GM13976 (cell line): ENCODE measurements around the gene NEMP1.
"Not testable (repeated sequence)": the region's sequence is repeated elsewhere in the genome, so short reads cannot be mapped to it uniquely, and the experiment has no call there.

Experiments
- DNase-seq: peaks from one replicate; pipeline ENCODE4 v3.0.0; 2012; ENCODE audit warnings: low spot score
- in situ Hi-C: fragments of 300-500 bp; cut with MboI; formaldehyde crosslinking; loops from one replicate; pipeline ENCODE4 v1.12.0; 2022; ENCODE audit warnings: low sequenced_read_pairs, mixed read lengths, inconsistent platforms; ENCODE audit not compliant: unreplicated experiment
- TF ChIP-seq, protein P1 (sequence below): IDR thresholded peaks from 2 replicates; pipeline ENCODE4 v1.5.1; 2012; ENCODE audit warnings: borderline replicate concordance, mild to moderate bottlenecking; ENCODE audit not compliant: insufficient read depth; ENCODE audit errors: extremely low read depth, missing control alignments, control extremely low read depth

NEMP1 gene

GRCh38 chr12:57027011-57027804 lies 51.4 kb downstream of the NEMP1 start:
- TF ChIP-seq, protein P1, sequence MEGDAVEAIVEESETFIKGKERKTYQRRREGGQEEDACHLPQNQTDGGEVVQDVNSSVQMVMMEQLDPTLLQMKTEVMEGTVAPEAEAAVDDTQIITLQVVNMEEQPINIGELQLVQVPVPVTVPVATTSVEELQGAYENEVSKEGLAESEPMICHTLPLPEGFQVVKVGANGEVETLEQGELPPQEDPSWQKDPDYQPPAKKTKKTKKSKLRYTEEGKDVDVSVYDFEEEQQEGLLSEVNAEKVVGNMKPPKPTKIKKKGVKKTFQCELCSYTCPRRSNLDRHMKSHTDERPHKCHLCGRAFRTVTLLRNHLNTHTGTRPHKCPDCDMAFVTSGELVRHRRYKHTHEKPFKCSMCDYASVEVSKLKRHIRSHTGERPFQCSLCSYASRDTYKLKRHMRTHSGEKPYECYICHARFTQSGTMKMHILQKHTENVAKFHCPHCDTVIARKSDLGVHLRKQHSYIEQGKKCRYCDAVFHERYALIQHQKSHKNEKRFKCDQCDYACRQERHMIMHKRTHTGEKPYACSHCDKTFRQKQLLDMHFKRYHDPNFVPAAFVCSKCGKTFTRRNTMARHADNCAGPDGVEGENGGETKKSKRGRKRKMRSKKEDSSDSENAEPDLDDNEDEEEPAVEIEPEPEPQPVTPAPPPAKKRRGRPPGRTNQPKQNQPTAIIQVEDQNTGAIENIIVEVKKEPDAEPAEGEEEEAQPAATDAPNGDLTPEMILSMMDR = no peak
- DNase-seq = no peak
- in situ Hi-C loops = no loop called here

DNA sequence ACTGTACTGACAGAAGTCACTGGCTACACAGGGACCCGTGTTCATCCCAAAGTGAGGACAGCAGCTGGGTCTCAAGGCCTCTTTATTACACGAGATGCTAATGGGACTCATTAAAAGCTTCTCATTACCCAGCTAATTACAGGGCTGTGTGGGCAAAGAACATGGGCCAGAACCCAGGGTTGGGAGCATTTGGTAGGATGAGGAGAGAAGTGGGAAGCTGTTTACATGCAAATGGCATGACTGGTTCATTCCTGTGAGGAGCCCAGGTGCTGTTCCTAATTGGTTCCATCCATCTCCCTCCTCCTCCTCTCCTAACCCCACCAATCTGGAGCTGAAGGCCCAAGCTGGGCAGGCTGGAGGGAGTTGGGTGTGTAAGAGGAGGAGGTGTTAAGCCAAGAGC lies 53.4 kb downstream of the NEMP1 start:
- no peak for DNase-seq
- TF ChIP-seq, protein P1 = no peak
- in situ Hi-C loops = no loop called here

DNA sequence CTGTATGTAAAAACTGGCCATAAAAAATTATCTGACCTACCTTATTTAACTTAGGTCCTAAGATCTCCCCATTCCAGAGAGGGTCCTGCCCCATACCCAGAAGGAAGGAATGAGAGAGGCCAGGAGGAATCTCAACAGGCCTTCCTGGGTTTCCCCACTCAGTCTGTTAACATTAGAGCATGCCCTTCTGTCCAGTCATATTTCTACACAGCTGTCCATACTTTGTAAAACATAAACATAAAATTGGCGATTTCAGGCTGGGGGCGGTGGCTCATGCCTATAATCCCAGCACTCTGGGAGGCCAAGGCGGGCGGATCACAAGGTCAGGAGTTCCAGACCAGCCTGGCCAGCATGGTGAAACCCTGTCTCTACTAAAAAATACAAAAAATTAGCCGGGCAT lies 56.3 kb downstream of the NEMP1 start:
- DNase-seq, in situ Hi-C loops: not testable (repeated sequence)

GRCh38 chr12:57019983-57020719 lies 58.4 kb downstream of the NEMP1 start:
- no peak for DNase-seq
- TF ChIP-seq, protein P1 = no peak
- in situ Hi-C loops = loop anchor here (10.0 kb wide), 1 partner anchor 45 kb away; no protein-coding TSS in a partner anchor

- DNase-seq = no peak
- in situ Hi-C loops = loop anchor here (10.0 kb wide), 1 partner anchor 46 kb away; no protein-coding TSS in a partner anchor
- TF ChIP-seq, protein P1 = no peak
Observed at GRCh38 chr12:57018906-57019305, 59.7 kb downstream of the NEMP1 start.

DNA sequence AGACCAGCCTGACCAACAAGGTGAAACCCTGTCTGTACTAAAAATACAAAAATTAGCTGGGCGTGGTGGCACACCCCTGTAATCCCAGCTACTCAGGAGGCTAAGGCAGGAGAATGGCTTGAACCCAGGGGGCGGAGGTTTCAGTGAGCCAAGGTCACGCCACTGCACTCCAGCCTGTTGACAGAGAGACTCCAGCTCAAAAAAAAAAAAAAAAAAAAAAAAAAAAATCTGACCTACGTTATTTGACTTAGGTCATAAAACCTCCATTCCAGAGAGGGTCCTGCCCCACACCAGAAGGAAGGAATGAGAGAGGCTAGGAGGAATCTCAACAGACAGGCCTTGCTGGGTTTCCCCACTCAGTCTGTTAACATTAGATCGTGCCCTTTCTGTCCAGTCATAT lies 60.2 kb downstream of the NEMP1 start:
- in situ Hi-C loops = loop anchor here (10.0 kb wide), 1 partner anchor 46 kb away; no protein-coding TSS in a partner anchor

GRCh38 chr12:57016348-57016747 lies 62.2 kb downstream of the NEMP1 start, which contains the start of gene TAC3:
TAC3 (minus strand) TSS chr12:57016529; CDS start chr12:57015797, 732 bp downstream.
- in situ Hi-C loops = loop anchor here (10.0 kb wide), 1 partner anchor 48 kb away; no protein-coding TSS in a partner anchor
- DNase-seq = no peak
- TF ChIP-seq, protein P1 = no peak

More for the DNA sequence above, 60.2 kb downstream of the NEMP1 start:
- not testable (repeated sequence) for DNase-seq
